Right cardiac atrium (tissue), 5 donors: ENCODE measurements around the gene SPATA2L. TPM values are rescaled to one million over a fixed set of nuclear protein-coding genes. Genes with fewer than 3 reads are reported as not detected.
"Not testable (repeated sequence)": the region's sequence is repeated elsewhere in the genome, so short reads cannot be mapped to it uniquely, and the experiment has no call there.

Experiments used
- ATAC-seq, 2 donors: fragments of 200-7000 bp; cut with Tn5 transposase; one replicate each; pipeline versions ENCODE4 v1.8.0 to v1.9.1; 2020; ENCODE audit warnings: moderate library complexity in 2 of 2, mild to moderate bottlenecking in 1 of 2
- DNase-seq, 3 donors: peaks; one replicate each; pipeline ENCODE4 v3.0.0-alpha.2; 2020
- H3K27ac ChIP-seq: one replicate; pipeline ENCODE4 v1.5.1; 2013; ENCODE audit warnings: mild to moderate bottlenecking, low read length, control low read depth, moderate library complexity
- H3K27me3 ChIP-seq: one replicate; pipeline ENCODE4 v1.6.1; 2013; ENCODE audit not compliant: control insufficient read depth, insufficient read depth
- H3K4me1 ChIP-seq: one replicate; pipeline ENCODE4 v1.6.1; 2013; ENCODE audit warnings: low read length; ENCODE audit not compliant: control insufficient read depth, insufficient read depth
- H3K4me3 ChIP-seq: one replicate; pipeline ENCODE4 v1.5.1; 2013; ENCODE audit warnings: low read length, control low read depth
- H3K9me3 ChIP-seq: one replicate; pipeline ENCODE4 v1.6.1; 2013; ENCODE audit warnings: low read length; ENCODE audit not compliant: control insufficient read depth
- WGBS: extraction: QIAGEN DNeasy Blood & Tissue Kit; methylation state at CpG from one replicate; pipeline ENCODE4 v1.1.7; 2013; 5-methylcytosine and 5-hydroxymethylcytosine counted together
- intact Hi-C, 4 donors: fragments of 100-400 bp; cut with DNase I; formaldehyde crosslinking; loops; one replicate each; pipeline versions ENCODE4 v1.11.0 to v1.14.0; 2022 to 2023
- polyA plus RNA-seq: library from polyadenylated mRNA; stranded (reverse); fragments of 200-250 nt; gene quantifications from one replicate; pipeline ENCODE4 v1.2.3, GENCODE V29; 2013
- total RNA-seq, 4 donors: library from RNA; stranded (reverse); fragmentation: NEBNext Ultra II Directional; extraction: Animal tissue kit (Norgen Biotek cat#: 25700); gene quantifications; one replicate each; pipeline ENCODE4 v1.2.1, GENCODE V29; 2021
- donor health status: healthy with polysubstance abuse.
- donor health status: DM: no; HTN: yes; CAD: no.
- donor health status: DM: no; HTN: no; CAD: no.
- donor health status: DM: no; HTN: yes; CAD: no; lungs with severe emphysema.
- donor health status: DM: yes; HTN: yes; CAD: no.

SPATA2L gene
- total and polyA plus RNA-seq, 5 donors, result 2.3 to 5.2 (median 3.5) TPM

DNA sequence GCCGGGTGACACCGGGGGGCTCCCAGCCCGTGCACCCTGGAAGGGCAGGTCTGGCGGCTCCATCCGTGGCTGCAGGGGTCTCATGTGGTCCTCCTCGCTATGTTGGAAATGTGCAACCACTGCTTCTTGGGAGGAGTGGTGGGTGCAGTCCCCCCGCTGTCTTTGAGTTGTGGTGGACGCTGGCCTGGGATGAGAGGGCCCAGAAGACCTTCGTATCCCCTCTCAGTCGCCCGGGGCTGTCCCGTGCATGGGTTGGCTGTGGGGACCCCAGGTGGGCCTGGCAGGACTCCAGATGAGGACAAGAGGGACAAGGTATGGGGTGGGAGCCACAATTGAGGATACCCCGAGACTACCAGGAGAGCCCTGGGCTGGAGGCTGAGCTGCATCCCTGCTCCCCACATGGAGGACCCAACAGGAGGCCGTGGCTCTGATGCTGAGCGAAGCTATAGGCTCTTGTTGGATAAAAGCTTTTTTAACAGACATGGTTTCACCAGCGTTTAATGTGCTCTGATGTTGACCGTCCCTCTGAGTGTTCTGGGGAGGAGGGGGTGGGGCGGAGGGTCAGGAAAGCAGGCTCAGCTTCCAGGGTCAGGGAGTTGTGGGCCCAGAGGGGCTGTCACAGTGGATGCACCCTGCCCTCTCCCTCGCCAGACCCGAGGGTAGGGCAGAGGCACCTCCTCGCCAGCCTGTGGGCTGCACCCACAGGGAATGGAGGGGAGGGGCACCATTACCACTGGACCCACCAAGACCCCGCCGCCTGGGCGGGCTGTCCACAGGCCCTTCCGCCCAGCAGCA, 5.4 kb downstream of the SPATA2L start:
- Histone ChIP-seq H3K9me3 (no peaks in the 10 kb centered on the region), H3K27me3 (no peaks in the 10 kb centered on the region), H3K27ac (no peak overlapping the region), H3K4me1 (peaks cover 3% of the 10 kb centered on the region), H3K4me3 (no peak overlapping the region)
- 82% methylated on average over 25 of the region's 25 CpGs for WGBS
- peak in 2 of 3 donors; percentile 19 to 67 for DNase-seq
- no peak for ATAC-seq
- intact Hi-C loops, result no loop called here

DNA sequence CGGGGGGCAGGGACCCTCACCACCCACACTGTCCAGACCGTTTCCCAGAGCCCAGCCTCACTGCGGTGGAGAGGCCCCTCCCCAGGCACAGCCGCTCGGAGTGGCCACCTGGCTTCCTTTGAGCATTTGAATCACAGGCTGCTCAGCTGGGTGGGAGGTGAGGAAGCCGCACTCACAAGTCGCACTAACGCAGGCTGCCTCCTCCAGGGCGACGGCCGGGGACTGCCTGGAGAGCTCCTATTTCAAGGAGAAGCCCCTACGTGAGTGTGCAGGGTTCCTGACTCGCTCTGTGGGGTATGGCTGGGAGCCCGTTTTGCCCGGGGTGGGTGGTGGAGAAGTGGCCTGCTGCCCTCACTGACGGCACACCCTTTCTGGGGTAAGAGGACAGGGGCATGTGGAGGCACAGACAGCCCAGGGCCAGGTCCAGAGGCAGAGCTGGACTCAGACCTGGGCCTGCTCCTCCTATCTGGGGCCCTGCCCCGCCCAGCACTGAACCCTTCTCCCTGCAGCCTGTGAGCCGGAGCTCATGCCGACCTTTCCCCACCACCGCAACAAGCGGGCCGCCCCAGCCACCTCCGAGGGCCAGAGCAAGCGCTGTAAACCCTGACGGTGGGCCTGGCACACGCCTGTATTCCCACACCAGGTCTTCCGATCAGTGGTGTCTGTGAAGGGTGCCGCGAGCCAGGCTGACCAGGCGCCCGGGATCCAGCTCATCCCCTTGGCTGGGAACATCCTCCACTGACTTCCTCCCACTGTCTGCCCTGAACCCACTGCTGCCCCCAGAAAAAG, 6.2 kb downstream of the SPATA2L start:
- intact Hi-C loops, result no loop called here
- no peaks in the 10 kb centered on the region for H3K9me3 ChIP-seq
- DNase-seq (peak in 1 of 3 donors; percentile 10), ATAC-seq (no peak)
- no peak overlapping the region for H3K4me3 ChIP-seq
- H3K27me3 ChIP-seq, result no peaks in the 10 kb centered on the region
- no peak overlapping the region for H3K27ac ChIP-seq
- H3K4me1 ChIP-seq, result no peaks in the 10 kb centered on the region
- 87% methylated on average over 31 of the region's 31 CpGs for whole genome bisulfite sequencing

DNA sequence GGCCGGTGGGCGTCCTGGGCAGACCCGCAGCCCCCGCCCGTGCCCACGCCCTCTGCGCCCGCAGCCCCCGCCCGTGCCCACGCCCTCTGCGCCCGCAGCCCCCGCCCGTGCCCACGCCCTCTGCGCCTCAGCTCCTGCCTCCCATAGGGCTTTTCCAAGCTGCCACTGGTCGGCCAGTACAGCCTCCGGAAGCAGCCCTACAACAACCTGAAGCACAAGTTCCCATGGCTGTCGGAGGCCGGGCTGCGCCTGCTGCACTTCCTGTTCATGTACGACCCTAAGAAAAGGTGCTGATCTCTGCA, 6.8 kb downstream of the SPATA2L start:
- ATAC-seq, H3K4me1 ChIP-seq, H3K27ac ChIP-seq, DNase-seq, H3K9me3 ChIP-seq, intact Hi-C loops, H3K4me3 ChIP-seq, H3K27me3 ChIP-seq: not testable (repeated sequence)
- 92% methylated on average over 23 of the region's 23 CpGs for WGBS

DNA sequence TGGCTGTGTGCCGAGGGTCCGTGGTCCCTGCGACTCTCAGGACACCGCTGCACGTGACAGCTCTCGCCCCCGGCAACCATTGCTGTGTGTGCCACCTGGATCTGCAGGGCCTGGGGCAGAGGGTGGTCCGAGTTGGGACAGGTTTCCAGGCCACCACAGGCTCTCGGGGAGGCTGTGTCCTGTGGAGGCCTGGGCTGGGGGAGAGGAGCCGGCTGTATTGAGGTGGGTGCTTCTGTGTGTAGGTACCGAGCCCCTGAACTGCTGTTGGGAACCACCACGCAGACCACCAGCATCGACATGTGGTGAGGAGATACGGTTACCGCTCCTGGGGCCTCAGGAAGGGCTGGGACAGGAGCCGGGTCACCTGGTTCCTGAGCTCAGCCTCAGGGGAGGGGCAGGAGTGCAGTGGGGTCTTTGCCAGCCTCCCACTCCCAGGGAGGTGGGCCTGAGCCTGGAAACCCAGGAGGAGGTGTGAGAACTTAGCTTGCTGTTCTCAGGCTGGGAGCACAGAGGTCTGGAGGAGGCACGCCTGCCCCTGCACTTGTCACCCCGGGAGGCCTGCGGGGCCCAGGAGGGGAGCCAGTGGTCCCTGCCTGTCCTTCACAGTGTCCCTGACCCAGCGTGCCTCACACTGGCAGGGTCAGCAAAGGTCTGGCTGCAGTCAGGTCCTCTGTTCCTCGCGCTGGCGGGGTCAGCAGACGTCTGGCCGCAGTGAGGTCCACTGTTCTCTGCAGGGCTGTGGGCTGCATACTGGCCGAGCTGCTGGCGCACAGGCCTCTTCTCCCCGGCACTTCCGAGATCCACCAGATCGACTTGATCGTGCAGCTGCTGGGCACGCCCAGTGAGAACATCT, 7.3 kb downstream of the SPATA2L start:
- Histone ChIP-seq H3K4me1 (no peaks in the 10 kb centered on the region), H3K27me3 (no peaks in the 10 kb centered on the region), H3K9me3 (no peaks in the 10 kb centered on the region), H3K27ac (no peak overlapping the region), H3K4me3 (no peak overlapping the region)
- ATAC-seq (no peak), DNase-seq (peak in 1 of 3 donors; percentile 7)
- intact Hi-C loops, result no loop called here
- WGBS, result 90% methylated on average over 32 of the region's 32 CpGs

DNA sequence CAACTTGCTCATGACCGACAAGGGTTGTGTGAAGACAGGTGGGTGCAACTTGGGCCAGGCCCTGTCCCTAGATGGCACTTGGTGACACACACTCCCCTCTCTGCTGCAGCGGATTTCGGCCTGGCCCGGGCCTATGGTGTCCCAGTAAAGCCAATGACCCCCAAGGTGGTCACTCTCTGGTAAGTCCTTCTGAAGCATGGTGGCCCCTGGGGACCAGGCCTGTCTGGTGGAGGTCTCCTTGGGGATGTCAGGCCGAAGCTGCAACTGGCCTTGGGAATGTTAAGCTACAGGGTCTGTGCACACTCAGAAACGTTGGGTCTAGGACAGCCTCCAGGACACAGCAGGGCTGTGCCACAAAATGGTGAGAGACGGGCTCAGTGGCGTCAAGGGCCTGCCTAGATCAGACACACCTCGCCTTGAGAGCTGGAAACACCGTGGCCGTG, 8.2 kb downstream of the SPATA2L start:
- Histone ChIP-seq H3K4me3 (no peak overlapping the region), H3K27ac (no peak overlapping the region), H3K4me1 (no peaks in the 10 kb centered on the region), H3K27me3 (no peaks in the 10 kb centered on the region), H3K9me3 (no peaks in the 10 kb centered on the region)
- intact Hi-C loops, result no loop called here
- ATAC-seq (no peak), DNase-seq (no peak)
- WGBS, result 92% methylated on average over 11 of the region's 11 CpGs

DNA sequence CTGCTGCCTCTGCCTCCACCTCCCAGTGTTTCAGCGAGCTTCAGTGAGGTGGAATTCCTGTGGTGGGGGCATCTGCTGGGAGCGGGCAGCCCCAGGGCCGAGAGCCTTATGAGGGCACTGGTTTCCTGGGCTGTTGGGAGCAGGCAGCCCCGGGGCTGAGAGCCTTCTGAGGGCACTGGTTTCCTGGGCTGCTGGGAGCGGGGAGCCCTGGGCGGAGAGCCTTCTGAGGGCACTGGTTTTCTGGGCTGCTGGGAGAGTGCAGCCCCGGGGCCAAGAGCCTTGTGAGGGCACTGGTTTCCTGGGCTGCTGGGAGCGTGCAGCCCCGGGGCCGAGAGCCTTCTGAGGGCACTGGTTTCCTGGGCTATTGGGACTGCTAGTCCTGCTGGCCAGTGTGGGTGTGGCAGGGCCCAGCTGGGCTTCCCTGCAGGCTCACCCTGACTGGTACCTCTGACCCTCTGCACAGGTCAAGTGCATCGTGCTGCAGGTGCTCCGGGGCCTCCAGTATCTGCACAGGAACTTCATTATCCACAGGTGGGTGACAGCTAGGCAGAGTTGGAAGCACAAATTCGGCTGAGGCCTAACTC, 9.4 kb downstream of the SPATA2L start:
- DNase-seq, result no peak
- 92% methylated on average over 13 of the region's 13 CpGs for WGBS

DNA sequence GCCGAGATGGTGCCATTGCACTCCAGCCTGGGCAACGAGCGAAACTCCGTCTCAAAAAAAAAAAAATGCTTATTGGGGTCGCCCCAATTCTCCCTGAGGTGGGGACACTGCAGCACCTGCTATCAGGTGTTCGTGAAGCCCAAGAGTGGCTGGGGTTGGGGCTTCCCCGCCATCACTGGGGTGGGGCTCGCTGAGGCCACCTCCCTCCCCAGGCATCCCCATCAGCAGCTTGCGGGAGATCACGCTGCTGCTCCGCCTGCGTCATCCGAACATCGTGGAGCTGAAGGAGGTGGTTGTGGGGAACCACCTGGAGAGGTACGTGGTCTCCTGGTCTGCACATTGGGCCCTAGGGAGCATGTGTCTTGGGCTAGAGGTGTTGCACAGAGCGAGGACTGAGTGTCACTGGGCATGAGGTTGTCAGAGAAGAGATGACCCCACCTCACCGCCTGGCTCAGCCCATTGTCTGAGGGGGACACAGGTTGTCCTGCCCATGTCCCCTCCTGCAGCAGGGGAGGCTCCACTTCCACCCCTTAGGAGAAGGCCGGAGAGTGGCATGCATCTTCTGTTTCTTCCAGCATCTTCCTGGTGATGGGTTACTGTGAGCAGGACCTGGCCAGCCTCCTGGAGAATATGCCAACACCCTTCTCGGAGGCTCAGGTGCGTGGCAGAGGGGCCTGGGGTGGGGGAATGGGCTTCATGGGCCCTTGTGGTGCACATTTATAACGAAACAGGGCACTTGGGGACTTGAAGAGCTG, 10.1 kb downstream of the SPATA2L start:
- 97% methylated on average over 21 of the region's 21 CpGs for WGBS
- Histone ChIP-seq H3K27me3 (no peaks in the 10 kb centered on the region), H3K4me3 (no peak overlapping the region), H3K27ac (no peak overlapping the region), H3K4me1 (peaks cover 3% of the 10 kb centered on the region), H3K9me3 (no peaks in the 10 kb centered on the region)
- DNase-seq, result no peak
- no peak for ATAC-seq
- intact Hi-C loops, result no loop called here

More for the DNA sequence above, 9.4 kb downstream of the SPATA2L start:
- intact Hi-C loops, result no loop called here
- no peak for ATAC-seq
- Histone ChIP-seq H3K4me1 (peaks cover 3% of the 10 kb centered on the region), H3K4me3 (no peak overlapping the region), H3K27me3 (no peaks in the 10 kb centered on the region), H3K9me3 (no peaks in the 10 kb centered on the region), H3K27ac (no peak overlapping the region)

DNA sequence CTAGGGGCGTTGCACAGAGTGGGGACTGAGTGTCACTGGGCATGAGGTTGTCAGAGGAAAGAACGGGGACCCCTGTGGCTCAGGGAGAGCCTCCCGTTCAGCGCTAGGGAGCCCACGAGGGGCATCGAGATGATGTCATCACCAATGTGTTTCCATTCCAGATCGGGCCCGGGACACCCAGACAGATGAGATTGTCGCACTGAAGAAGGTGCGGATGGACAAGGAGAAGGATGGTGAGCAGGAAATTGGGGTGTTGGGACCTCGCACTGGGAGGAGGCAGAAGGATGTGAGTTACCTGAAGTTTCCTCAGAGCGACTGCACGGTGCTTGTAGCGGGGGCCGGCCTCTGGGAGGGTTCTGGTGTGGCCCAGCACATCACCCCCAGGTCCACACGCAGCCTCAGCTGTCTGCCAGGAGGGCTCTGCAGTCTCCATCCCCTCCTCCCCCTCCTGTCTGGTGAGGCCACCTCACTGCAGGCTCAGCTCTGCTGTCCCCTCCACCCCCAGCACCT, 11.1 kb downstream of the SPATA2L start:
- DNase-seq, result no peak
- 91% methylated on average over 16 of the region's 16 CpGs for WGBS
- H3K27ac ChIP-seq, result no peak overlapping the region

DNA sequence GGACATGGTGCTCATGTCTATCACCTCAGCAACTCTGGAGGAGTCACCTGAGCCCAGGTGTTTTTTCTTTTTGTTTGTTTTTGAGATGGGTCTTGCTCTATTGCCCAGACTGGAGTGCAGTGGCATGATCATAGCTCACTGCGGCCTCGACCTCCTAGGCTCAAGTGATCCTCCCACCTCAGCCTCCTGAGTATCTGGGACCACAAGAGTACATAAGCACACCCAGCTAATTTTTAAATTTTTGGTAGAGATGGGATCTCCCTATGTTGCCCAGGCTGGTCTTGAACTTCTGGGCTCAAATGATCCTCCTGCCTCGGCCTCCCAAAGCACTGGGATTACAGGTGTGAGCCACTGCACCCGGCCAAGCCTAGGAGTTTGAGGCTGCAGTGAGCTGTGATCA, 11.9 kb downstream of the SPATA2L start:
- ATAC-seq, H3K4me3 ChIP-seq, H3K27me3 ChIP-seq, H3K4me1 ChIP-seq, H3K27ac ChIP-seq, H3K9me3 ChIP-seq, DNase-seq, intact Hi-C loops: not testable (repeated sequence)
- 87% methylated on average over 4 of the region's 4 CpGs for WGBS

More for the DNA sequence above, 11.1 kb downstream of the SPATA2L start:
- Histone ChIP-seq H3K27me3 (no peaks in the 10 kb centered on the region), H3K9me3 (no peaks in the 10 kb centered on the region), H3K4me1 (peaks cover 3% of the 10 kb centered on the region), H3K4me3 (no peak overlapping the region)
- no peak for ATAC-seq
- intact Hi-C loops, result no loop called here

DNA sequence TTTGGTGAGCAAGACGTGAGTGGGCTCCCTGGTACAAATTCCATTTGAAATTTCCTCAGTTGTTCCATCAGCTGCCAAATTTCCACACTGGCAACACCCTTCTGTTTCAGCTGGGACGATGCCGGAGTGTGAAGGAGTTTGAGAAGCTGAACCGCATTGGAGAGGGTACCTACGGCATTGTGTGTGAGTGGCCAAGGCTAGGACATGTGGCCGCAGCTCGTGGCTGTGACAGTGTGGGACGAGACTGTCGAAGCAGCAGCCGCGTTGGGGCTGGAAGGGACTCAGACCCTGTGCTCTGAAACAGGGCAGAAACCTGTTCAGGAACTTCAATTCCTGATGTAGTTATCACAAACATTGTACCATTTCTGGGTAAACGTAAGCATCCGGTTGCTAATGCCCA, 12.4 kb downstream of the SPATA2L start:
- DNase-seq (no peak), ATAC-seq (no peak)
- intact Hi-C loops, result no loop called here
- no peaks in the 10 kb centered on the region for H3K27me3 ChIP-seq
- no peaks in the 10 kb centered on the region for H3K9me3 ChIP-seq
- peaks cover 3% of the 10 kb centered on the region for H3K4me1 ChIP-seq
- 93% methylated on average over 13 of the region's 13 CpGs for WGBS
- no peak overlapping the region for H3K27ac ChIP-seq
- H3K4me3 ChIP-seq, result no peak overlapping the region
